ENCODE data around the gene COX5A. TPM values are rescaled to one million over a fixed set of nuclear protein-coding genes. Genes with fewer than 3 reads are reported as not detected.

Gene COX5A
- total RNA-seq, 1 donor, result 63.0 TPM

DNA sequence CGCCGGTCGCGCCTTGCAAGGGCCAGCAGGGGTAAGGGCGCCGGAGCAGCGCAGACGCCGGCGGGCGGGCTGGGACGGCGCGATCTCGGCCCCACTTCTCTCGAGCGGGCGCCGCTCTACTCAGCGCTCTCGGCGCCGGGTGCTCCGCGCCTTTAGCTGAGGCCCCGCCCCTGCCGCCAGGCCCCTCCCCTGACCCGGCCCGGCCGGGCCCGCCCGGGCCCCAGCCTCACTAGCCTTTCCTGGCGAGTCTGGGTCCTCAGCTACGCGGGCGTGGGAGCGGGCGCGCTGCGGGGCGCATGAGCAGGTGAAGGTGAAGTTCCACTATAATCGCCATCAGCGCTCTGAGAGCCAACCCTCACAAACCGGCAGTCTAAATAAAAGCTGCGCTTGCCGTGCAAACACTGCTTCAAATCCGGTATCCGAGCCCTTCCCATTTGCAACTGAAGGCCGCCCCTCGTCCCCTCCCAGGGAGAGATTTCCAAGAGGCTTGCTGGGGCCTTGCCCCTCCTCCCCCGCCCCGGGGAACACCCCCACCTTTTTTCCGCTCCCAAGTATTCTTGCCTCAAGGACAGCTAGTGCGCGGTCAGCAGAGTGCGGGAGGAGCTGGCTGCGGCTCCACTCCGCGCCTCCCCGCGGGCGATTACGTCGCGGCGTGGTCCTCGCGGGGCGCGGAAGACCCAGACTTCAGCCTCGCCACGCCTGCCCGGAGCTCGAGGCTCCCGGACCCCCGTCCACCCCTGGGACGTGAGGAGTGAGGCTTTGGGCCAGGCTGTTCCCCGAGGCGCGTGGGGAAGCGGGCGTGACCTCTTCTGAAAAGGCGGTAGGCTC is 19.0 kb upstream of the COX5A start, which contains the start of gene RPP25:
TSS of gene RPP25 (minus strand) at position 125 of the 828 bp plus-strand sequence. CDS start 189 bp downstream, outside the sequence.
- TF ChIP-seq, protein P1, sequence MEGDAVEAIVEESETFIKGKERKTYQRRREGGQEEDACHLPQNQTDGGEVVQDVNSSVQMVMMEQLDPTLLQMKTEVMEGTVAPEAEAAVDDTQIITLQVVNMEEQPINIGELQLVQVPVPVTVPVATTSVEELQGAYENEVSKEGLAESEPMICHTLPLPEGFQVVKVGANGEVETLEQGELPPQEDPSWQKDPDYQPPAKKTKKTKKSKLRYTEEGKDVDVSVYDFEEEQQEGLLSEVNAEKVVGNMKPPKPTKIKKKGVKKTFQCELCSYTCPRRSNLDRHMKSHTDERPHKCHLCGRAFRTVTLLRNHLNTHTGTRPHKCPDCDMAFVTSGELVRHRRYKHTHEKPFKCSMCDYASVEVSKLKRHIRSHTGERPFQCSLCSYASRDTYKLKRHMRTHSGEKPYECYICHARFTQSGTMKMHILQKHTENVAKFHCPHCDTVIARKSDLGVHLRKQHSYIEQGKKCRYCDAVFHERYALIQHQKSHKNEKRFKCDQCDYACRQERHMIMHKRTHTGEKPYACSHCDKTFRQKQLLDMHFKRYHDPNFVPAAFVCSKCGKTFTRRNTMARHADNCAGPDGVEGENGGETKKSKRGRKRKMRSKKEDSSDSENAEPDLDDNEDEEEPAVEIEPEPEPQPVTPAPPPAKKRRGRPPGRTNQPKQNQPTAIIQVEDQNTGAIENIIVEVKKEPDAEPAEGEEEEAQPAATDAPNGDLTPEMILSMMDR (IDR thresholded peaks at IDR 0.05; ENCODE audit: insufficient read depth, low read length), result no peak
- peak; percentile 73 for DNase-seq (ENCODE audit: low read depth)
- H3K4me3 ChIP-seq (ENCODE audit: low read depth, low read length), result peak within 1 kb of the TSS; percentile 64

DNA sequence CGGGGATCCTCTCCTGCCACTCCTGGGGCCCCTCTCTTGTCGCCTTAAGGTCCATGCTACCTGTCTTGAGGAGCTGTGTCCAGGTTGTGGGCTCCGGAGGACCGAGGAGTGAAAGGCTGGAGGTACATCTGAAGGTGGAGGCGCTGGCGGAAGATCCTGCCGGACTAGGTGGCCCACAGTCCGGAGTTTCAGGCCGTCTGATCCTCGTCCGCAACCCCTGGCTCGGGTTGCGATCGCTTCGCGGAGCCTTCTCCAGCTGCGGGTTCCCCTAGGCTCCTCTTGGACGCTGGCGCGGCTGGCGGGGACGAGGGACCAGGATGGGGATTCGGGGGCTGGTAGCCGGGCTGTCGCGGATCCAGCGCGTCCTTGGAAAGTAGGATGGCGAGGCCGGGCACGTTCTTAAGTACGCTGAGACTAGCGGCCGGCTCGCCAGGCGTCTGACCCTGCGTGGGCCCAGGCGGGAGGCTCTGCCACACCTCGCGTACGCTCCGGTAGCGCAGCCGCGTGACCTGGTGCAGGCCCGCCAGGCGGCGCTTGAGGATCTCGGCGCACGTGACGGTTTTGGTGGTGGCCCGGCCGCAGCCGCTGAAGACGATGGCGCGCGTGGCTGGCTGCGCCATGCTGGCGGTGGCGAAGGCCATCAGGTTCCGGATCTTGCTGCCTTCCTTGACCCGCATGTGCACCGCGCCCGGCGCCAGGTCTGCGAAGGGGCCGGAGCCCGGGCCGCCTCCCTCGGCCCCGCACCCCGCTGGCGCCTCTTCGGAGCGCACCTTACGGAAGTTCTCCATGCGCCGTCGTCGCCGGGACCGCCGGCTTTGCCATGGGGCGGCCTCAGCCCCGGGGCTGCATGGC is 18.1 kb upstream of the COX5A start:
- TF ChIP-seq, protein P1 (IDR thresholded peaks at IDR 0.05; ENCODE audit: insufficient read depth, low read length), result peak; percentile 40
- DNase-seq (ENCODE audit: low read depth), result peak; percentile 60
- H3K4me3 ChIP-seq (ENCODE audit: low read depth, low read length), result peak overlapping the region; percentile 64

DNA sequence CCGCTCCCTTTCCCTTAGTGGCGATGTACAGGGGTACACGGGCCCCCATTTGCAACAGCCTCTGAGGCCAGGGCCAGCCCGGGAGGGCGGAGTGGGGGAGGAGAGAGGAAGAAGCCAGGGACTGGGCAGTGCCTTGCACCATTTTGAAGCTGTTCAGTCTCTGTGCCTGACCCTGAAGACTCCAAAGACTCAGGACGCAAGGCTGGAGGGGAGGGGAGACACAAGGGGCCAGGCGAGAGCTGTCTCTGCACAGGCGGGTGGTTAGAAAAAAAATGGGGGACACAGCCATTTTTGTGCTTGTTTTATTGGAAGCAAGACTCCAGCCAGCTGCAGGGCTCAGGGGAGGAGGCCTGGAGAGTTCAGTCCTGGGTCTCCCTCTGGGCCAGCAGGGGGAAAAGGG is 17.1 kb upstream of the COX5A start:
- TF ChIP-seq, protein P1 (IDR thresholded peaks at IDR 0.05; ENCODE audit: insufficient read depth, low read length), result no peak
- peak overlapping the region; percentile 64 for H3K4me3 ChIP-seq (ENCODE audit: low read depth, low read length)
- no peak for DNase-seq (ENCODE audit: low read depth)

DNA sequence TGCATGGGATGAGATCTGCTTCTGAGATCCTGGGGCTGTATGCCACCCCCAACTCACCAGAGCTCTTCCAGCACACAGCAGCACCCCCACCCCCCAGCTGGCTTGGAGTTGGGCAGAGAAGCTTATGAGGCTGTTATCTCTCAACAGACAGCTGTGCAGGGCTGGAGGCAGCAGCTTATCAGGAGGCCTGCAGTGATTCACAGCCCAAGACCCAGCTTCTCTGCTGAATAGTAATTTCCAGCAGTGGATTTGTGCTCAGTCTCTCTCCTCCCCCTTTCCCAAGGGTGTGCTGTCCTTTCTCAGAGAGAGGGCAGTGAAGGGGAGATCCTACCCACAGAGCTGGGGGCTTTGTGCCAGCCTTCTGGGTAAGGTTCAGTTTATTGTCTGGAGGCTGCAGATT is 16.6 kb upstream of the COX5A start:
- TF ChIP-seq, protein P1 (IDR thresholded peaks at IDR 0.05; ENCODE audit: insufficient read depth, low read length), result no peak
- DNase-seq (ENCODE audit: low read depth), result peak; percentile 88
- peak overlapping the region; percentile 64 for H3K4me3 ChIP-seq (ENCODE audit: low read depth, low read length)

DNA sequence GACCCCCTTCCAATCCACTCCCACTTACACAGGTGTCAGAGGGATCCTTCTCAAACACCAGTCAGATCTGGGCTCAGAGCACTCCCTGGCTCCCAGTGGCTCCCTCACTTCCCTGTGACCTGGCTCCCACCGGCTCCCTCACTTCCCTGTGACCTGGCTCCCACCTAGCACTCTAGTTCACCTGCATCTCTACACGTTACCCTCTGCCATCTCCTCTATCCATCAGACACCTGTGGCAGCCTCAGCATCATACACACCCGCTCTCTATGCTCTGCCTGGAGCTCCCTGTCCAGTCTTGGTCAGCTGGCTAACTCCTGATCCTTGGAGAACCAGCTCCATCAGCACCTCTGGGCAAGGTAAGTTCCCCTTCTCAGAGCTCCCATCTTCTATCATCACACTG is 13.1 kb upstream of the COX5A start:
- no peak overlapping the region for H3K4me3 ChIP-seq (ENCODE audit: low read depth, low read length)
- DNase-seq (ENCODE audit: low read depth), result no peak
- TF ChIP-seq, protein P1 (IDR thresholded peaks at IDR 0.05; ENCODE audit: insufficient read depth, low read length), result no peak

DNA sequence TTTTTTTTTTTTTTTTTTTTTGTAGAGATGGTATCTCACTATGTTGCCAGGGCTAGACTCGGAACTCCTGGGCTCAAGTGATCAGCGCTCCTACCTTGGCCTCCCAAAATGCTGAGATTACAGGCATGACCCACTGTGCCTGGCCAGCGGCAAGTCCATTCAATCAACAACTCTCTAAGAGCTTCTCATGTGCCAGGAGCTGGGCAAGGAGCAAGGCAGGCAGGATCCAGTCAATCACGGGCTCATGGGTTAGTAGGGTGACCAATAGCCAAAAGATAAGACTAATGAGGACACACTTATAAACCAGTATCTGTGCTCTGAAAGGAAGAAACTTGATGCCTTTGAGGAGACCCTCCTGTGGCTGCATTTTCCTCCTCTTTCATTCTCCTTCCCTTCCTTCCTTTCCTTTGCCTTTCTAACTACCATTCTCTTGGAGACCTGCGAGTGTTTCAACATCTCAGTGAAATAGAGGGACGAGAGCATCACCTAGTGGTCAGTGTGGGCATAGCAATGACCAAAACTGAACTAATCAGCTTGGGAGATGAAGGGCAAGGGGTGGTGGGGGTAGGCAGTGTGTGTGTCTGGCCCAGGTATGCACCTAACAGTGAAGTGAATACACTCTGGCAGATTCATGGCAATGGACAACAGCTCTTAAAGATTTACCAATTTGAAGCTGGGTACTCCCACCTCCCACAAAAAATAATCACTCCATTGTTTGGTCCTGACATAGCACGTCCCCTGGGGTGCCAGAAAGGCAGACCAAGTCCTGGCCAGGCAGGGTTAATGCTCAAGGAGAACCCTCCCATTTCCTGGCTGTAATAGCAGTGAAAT is 12.4 kb upstream of the COX5A start:
- no peak overlapping the region for H3K4me3 ChIP-seq (ENCODE audit: low read depth, low read length)
- TF ChIP-seq, protein P1 (IDR thresholded peaks at IDR 0.05; ENCODE audit: insufficient read depth, low read length), result peak; percentile 99
- DNase-seq (ENCODE audit: low read depth), result peak; percentile 83
